HepG2 (cell line): ENCODE measurements around the gene IL31. TPM values are rescaled to one million over a fixed set of nuclear protein-coding genes. Genes with fewer than 3 reads are reported as not detected.
A peak's percentile ranks its signal among the peaks of the same experiment; 100 is the strongest.

Experiments
- ATAC-seq: fragments of 200-7000 bp; cut with Tn5 transposase; 3 replicates; pipeline ENCODE4 v1.9.1; 2020; ENCODE audit warnings: mild to moderate bottlenecking, moderate library complexity
- BruUV-seq: library from RNA; stranded (reverse); fragments of 400-500 nt; replicated peaks from 2 replicates; lab custom pipeline; 2021; lab: Mats Ljungman, UMichigan
- CTCF ChIA-PET: fragments of 300-600 bp; formaldehyde crosslinking; extraction: SDS; loops from one replicate; lab custom pipeline; 2021; ENCODE audit warnings: low total read pairs, inconsistent platforms, low intra/inter-chr PET ratio; lab: Yijun Ruan, JAX
- POLR2A ChIA-PET: fragments of 350-600 bp; sonication (Branson Sonifier 250); formaldehyde crosslinking; loops from one replicate; lab custom pipeline; 2020; ENCODE audit warnings: antibody characterized with exemption, inconsistent platforms; lab: Yijun Ruan, JAX
- DNase-seq: peaks from one replicate; pipeline ENCODE4 v3.0.0-alpha.2; 2015; ENCODE audit warnings: low spot score
- FAIRE-seq: peaks from 3 replicates; lab custom pipeline; 2011; peaks lifted over from hg19 to GRCh38; lab: Jason Lieb, UNC
- H2AFZ ChIP-seq: one replicate; pipeline ENCODE4 v1.6.1; 2011; ENCODE audit warnings: low read length, inconsistent platforms
- H3K27ac ChIP-seq: fragments of 300-600 bp; 3 replicates; pipeline ENCODE4 v1.8.0; 2011; ENCODE audit warnings: mixed run types, mild to moderate bottlenecking, mixed read lengths, low read length, inconsistent platforms; ENCODE audit not compliant: insufficient read depth; ENCODE audit errors: extremely low read length
- H3K27me3 ChIP-seq, 2 experiments: fragments of 200-600 bp in 1 of 2; 2 replicates in 1 of 2; 3 replicates in 1 of 2; pipeline versions ENCODE4 v1.6.0 to v1.8.0; 2011; ENCODE audit warnings: low read length in 2 of 2, mild to moderate bottlenecking in 2 of 2, moderate library complexity in 2 of 2, inconsistent platforms in 1 of 2; ENCODE audit not compliant: insufficient read depth in 2 of 2, control insufficient read depth in 1 of 2
- H3K36me3 ChIP-seq, 2 experiments: fragments of 200-600 bp in 1 of 2; replicated peaks in 1 of 2; 2 replicates in 1 of 2; 3 replicates in 1 of 2; pipeline versions ENCODE4 v1.5.1 to v1.8.0; 2011; ENCODE audit warnings: low read length in 2 of 2, inconsistent platforms in 1 of 2; ENCODE audit not compliant: insufficient read depth in 2 of 2, control insufficient read depth in 1 of 2
- H3K4me1 ChIP-seq: 2 replicates; pipeline ENCODE4 v1.5.1; 2012; ENCODE audit warnings: low read length, inconsistent platforms; ENCODE audit not compliant: insufficient read depth
- H3K4me2 ChIP-seq: 2 replicates; pipeline ENCODE4 v1.6.0; 2011; ENCODE audit warnings: low read depth, low read length, inconsistent platforms
- H3K4me3 ChIP-seq, 3 experiments: fragments of 200-600 bp in 1 of 3; sonication (generic), shearing (Covaris generic) in 1 of 3; replicated peaks in 1 of 3; 2 replicates each; pipeline ENCODE4 v1.5.1; 2011 to 2016; ENCODE audit warnings: low read length in 3 of 3, inconsistent platforms in 2 of 3, low read depth in 2 of 3, mild to moderate bottlenecking in 2 of 3, control low read depth in 1 of 3, mixed read lengths in 1 of 3; ENCODE audit not compliant: insufficient read depth in 1 of 3
- H3K79me2 ChIP-seq: one replicate; pipeline ENCODE4 v1.6.1; 2011; ENCODE audit warnings: low read length, inconsistent platforms; ENCODE audit not compliant: insufficient read depth
- H3K9ac ChIP-seq: 2 replicates; pipeline ENCODE4 v1.6.0; 2011; ENCODE audit warnings: mild to moderate bottlenecking, low read depth, low read length, inconsistent platforms; ENCODE audit not compliant: insufficient read depth
- H3K9me3 ChIP-seq: 2 replicates; pipeline ENCODE4 v1.5.1; 2012; ENCODE audit warnings: mild to moderate bottlenecking, low read length
- H4K20me1 ChIP-seq: 2 replicates; pipeline ENCODE4 v1.6.0; 2011; ENCODE audit warnings: inconsistent platforms, mild to moderate bottlenecking, low read length, moderate library complexity; ENCODE audit not compliant: insufficient read depth
- ELF4 ChIP-seq: sonication (generic); formaldehyde crosslinking; IDR thresholded peaks from 2 replicates; pipeline ENCODE4 v1.5.0; 2020; ENCODE audit warnings: missing genetic modification reagents, mild to moderate bottlenecking, moderate library complexity, borderline replicate concordance
- YEATS4 ChIP-seq: sonication (generic); formaldehyde crosslinking; IDR thresholded peaks from 2 replicates; pipeline ENCODE4 v1.4.0; 2020; ENCODE audit warnings: missing genetic modification reagents, borderline replicate concordance
- ZNF44 ChIP-seq: sonication (generic); formaldehyde crosslinking; IDR thresholded peaks from 2 replicates; pipeline ENCODE4 v1.5.1; 2020; ENCODE audit warnings: mild to moderate bottlenecking, missing genetic modification reagents
- ZNF468 ChIP-seq: sonication (generic); formaldehyde crosslinking; IDR thresholded peaks from 2 replicates; pipeline ENCODE4 v1.8.0; 2022; ENCODE audit warnings: mild to moderate bottlenecking, moderate library complexity, missing genetic modification reagents
- ZNF749 ChIP-seq: sonication (generic); formaldehyde crosslinking; IDR thresholded peaks from 2 replicates; pipeline ENCODE4 v1.8.0; 2022; ENCODE audit warnings: mild to moderate bottlenecking, missing genetic modification reagents, moderate library complexity, borderline replicate concordance
- WGBS: methylation state at CpG from one replicate; pipeline ENCODE4 v1.1.6; 2017; ENCODE audit warnings: low lambda C conversion rate; 5-methylcytosine and 5-hydroxymethylcytosine counted together
- in situ Hi-C: cut with HindIII; loops from 2 replicates; pipeline ENCODE4 v1.10.0; 2017; ENCODE audit warnings: low pct_unique_long_range_greater_than_20kb; ENCODE audit not compliant: extremely low pct_ligation_motif_present
- intact Hi-C: fragments of 100-400 bp; cut with micrococcal nuclease; formaldehyde crosslinking; loops from one replicate; pipeline ENCODE4 v1.10.0; 2022; ENCODE audit not compliant: unreplicated experiment
- polyA plus RNA-seq, 8 experiments: library from polyadenylated mRNA; depleted of rRNA in 3 of 8; stranded (reverse) in 7 of 8; unstranded in 1 of 8; fragments of >200 nt; fragmentation: Illumina TruSeq in 4 of 8; extraction: Trizol in 4 of 8; gene quantifications; 2 replicates each; pipeline versions ENCODE4 v1.2.1 to v1.2.3, GENCODE V29; 2011 to 2016; ENCODE audit warnings: low read depth in 4 of 8, missing spikeins in 1 of 8, mixed read lengths in 1 of 8; ENCODE audit not compliant: insufficient read depth in 1 of 8
- total RNA-seq, 5 experiments: library from RNA; depleted of rRNA; stranded (reverse); fragments of >200 nt; fragmentation: Illumina TruSeq; extraction: Trizol; gene quantifications; 2 replicates each; pipeline ENCODE4 v1.2.3, GENCODE V29; 2016; ENCODE audit warnings: low read depth in 1 of 5
- TF ChIP-seq, protein P1 (sequence below): sonication (generic); formaldehyde crosslinking; conservative IDR thresholded peaks from 2 replicates; pipeline ENCODE4 v1.4.0; 2020; ENCODE audit warnings: mild to moderate bottlenecking, missing genetic modification reagents, moderate library complexity
- TF ChIP-seq, protein P2 (sequence below): sonication (generic); formaldehyde crosslinking; IDR thresholded peaks from 2 replicates; pipeline ENCODE4 v1.4.0; 2020; ENCODE audit warnings: missing genetic modification reagents, mild to moderate bottlenecking, borderline replicate concordance
- TF ChIP-seq, protein P3 (sequence below): IDR thresholded peaks from 2 replicates; pipeline ENCODE4 v1.6.1; 2018; ENCODE audit warnings: missing genetic modification reagents
- TF ChIP-seq, protein P4 (sequence below): sonication (generic); formaldehyde crosslinking; conservative IDR thresholded peaks from 2 replicates; pipeline ENCODE4 v1.8.0; 2022; ENCODE audit warnings: missing genetic modification reagents
- TF ChIP-seq, protein P5 (sequence below): sonication (generic); formaldehyde crosslinking; IDR thresholded peaks from 2 replicates; pipeline ENCODE4 v1.5.0; 2020; ENCODE audit warnings: mild to moderate bottlenecking, missing genetic modification reagents, moderate library complexity

The IL31 gene
- total and polyA plus RNA-seq, 2 of the 13 experiments (the other 11 are each of a cell fraction or from before 2014, with no cell fraction given), result not detected

DNA sequence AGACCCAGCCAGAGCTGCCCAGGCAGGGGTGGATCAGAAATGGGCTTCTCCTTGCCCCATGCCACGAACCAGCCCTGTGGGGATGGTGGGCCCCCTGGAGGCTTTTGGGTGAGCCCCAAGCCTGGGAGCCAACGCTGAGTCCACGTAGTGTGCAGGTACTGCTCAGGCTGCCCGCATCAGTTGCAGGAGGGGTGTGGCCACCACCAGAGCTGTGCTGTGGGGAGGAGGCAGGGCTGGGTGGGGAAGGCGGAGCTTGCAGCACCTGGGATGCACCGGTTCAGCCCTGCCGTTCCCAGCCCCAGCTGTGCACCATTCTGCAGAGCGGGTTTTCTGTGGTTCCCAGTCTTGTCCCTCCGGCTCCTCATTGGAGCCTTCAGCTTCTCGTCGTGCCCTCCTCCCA, 36.3 kb downstream of the IL31 start (continued):
- TF ChIP-seq ZNF44 (CRISPR knock-in tag), result no peak
- TF ChIP-seq, protein P1, sequence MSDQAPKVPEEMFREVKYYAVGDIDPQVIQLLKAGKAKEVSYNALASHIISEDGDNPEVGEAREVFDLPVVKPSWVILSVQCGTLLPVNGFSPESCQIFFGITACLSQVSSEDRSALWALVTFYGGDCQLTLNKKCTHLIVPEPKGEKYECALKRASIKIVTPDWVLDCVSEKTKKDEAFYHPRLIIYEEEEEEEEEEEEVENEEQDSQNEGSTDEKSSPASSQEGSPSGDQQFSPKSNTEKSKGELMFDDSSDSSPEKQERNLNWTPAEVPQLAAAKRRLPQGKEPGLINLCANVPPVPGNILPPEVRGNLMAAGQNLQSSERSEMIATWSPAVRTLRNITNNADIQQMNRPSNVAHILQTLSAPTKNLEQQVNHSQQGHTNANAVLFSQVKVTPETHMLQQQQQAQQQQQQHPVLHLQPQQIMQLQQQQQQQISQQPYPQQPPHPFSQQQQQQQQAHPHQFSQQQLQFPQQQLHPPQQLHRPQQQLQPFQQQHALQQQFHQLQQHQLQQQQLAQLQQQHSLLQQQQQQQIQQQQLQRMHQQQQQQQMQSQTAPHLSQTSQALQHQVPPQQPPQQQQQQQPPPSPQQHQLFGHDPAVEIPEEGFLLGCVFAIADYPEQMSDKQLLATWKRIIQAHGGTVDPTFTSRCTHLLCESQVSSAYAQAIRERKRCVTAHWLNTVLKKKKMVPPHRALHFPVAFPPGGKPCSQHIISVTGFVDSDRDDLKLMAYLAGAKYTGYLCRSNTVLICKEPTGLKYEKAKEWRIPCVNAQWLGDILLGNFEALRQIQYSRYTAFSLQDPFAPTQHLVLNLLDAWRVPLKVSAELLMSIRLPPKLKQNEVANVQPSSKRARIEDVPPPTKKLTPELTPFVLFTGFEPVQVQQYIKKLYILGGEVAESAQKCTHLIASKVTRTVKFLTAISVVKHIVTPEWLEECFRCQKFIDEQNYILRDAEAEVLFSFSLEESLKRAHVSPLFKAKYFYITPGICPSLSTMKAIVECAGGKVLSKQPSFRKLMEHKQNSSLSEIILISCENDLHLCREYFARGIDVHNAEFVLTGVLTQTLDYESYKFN (CRISPR knock-in tag), result no peak
- TF ChIP-seq ZNF749 (CRISPR knock-in tag), result no peak
- TF ChIP-seq, protein P2, sequence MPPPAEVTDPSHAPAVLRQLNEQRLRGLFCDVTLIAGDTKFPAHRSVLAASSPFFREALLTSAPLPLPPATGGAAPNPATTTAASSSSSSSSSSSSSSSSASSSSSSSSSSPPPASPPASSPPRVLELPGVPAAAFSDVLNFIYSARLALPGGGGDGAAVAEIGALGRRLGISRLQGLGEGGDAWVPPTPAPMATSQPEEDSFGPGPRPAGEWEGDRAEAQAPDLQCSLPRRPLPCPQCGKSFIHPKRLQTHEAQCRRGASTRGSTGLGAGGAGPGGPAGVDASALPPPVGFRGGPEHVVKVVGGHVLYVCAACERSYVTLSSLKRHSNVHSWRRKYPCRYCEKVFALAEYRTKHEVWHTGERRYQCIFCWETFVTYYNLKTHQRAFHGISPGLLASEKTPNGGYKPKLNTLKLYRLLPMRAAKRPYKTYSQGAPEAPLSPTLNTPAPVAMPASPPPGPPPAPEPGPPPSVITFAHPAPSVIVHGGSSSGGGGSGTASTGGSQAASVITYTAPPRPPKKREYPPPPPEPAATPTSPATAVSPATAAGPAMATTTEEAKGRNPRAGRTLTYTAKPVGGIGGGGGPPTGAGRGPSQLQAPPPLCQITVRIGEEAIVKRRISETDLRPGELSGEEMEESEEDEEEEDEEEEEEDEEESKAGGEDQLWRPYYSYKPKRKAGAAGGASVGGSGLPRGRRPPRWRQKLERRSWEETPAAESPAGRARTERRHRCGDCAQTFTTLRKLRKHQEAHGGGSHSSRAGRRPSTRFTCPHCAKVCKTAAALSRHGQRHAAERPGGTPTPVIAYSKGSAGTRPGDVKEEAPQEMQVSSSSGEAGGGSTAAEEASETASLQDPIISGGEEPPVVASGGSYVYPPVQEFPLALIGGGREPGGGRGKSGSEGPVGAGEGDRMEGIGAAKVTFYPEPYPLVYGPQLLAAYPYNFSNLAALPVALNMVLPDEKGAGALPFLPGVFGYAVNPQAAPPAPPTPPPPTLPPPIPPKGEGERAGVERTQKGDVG, result no peak
- no peak for TF ChIP-seq ELF4 (CRISPR knock-in tag)

DNA sequence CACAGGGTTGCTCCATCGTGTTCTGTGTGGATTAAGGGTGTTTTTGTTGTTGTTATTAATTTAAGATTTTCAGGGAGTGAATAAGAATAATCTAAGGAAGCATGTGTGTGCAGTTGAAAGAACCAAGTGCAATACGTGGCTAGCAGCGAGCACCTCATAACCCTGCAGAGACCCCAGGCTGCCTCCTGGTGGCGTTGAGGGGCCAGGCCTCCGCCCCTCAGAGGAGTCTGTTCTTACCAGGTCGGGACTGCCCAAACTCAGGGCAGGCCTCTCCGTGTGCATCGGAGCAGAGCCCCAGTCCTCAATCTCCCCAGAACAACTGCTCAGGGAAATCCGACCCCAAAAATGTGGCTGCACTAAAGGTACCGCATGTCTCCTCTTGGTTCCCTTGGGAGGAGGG, 36.8 kb downstream of the IL31 start:
- no peak overlapping the region for H3K4me3 ChIP-seq
- POLR2A ChIA-PET, result no interaction called here
- DNase-seq (no peak), FAIRE-seq (no peak), ATAC-seq (peak; percentile 22; the same call in 1 of the 3 replicates)
- no TSS peak for BruUV-seq
- intact Hi-C loops, result no loop called here
- TF ChIP-seq, protein P3, sequence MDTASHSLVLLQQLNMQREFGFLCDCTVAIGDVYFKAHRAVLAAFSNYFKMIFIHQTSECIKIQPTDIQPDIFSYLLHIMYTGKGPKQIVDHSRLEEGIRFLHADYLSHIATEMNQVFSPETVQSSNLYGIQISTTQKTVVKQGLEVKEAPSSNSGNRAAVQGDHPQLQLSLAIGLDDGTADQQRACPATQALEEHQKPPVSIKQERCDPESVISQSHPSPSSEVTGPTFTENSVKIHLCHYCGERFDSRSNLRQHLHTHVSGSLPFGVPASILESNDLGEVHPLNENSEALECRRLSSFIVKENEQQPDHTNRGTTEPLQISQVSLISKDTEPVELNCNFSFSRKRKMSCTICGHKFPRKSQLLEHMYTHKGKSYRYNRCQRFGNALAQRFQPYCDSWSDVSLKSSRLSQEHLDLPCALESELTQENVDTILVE (CRISPR knock-in tag), result no peak
- TF ChIP-seq ZNF468 (CRISPR knock-in tag) (no peak), YEATS4 (no peak)
- TF ChIP-seq, protein P4, sequence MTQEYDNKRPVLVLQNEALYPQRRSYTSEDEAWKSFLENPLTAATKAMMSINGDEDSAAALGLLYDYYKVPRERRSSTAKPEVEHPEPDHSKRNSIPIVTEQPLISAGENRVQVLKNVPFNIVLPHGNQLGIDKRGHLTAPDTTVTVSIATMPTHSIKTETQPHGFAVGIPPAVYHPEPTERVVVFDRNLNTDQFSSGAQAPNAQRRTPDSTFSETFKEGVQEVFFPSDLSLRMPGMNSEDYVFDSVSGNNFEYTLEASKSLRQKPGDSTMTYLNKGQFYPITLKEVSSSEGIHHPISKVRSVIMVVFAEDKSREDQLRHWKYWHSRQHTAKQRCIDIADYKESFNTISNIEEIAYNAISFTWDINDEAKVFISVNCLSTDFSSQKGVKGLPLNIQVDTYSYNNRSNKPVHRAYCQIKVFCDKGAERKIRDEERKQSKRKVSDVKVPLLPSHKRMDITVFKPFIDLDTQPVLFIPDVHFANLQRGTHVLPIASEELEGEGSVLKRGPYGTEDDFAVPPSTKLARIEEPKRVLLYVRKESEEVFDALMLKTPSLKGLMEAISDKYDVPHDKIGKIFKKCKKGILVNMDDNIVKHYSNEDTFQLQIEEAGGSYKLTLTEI (CRISPR knock-in tag), result no peak
- TF ChIP-seq, protein P5, sequence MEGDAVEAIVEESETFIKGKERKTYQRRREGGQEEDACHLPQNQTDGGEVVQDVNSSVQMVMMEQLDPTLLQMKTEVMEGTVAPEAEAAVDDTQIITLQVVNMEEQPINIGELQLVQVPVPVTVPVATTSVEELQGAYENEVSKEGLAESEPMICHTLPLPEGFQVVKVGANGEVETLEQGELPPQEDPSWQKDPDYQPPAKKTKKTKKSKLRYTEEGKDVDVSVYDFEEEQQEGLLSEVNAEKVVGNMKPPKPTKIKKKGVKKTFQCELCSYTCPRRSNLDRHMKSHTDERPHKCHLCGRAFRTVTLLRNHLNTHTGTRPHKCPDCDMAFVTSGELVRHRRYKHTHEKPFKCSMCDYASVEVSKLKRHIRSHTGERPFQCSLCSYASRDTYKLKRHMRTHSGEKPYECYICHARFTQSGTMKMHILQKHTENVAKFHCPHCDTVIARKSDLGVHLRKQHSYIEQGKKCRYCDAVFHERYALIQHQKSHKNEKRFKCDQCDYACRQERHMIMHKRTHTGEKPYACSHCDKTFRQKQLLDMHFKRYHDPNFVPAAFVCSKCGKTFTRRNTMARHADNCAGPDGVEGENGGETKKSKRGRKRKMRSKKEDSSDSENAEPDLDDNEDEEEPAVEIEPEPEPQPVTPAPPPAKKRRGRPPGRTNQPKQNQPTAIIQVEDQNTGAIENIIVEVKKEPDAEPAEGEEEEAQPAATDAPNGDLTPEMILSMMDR (CRISPR knock-in tag), result 0 out of 2 replicates have a peak, but pooled peaks have one; percentile 5
- in situ Hi-C loops, result no loop called here
- CTCF ChIA-PET, result interaction anchor here (0.6 kb wide), 1 partner anchor 53 kb away, joined by 3 read pairs; no protein-coding TSS in a partner anchor
- H3K9ac ChIP-seq, result no peak overlapping the region
- H3K4me2 ChIP-seq, result no peak overlapping the region
- H3K4me1 ChIP-seq, result no peaks in the 10 kb centered on the region
- peaks cover 9 to 21% of the 10 kb centered on the region in 2 experiments; a peak in 4 of 5 replicates for H3K36me3 ChIP-seq
- no peaks in the 10 kb centered on the region for H3K9me3 ChIP-seq
- no peaks in the 10 kb centered on the region for H3K79me2 ChIP-seq
- H3K27me3 ChIP-seq, result no peaks in the 10 kb centered on the region
- no peaks in the 10 kb centered on the region for H4K20me1 ChIP-seq
- WGBS, result 83% methylated on average over 6 of the region's 10 CpGs
- no peak overlapping the region for H2AFZ ChIP-seq
- no peak overlapping the region for H3K27ac ChIP-seq
